Femur (tissue), 1 donor: ENCODE data around the gene ABCA13.
A peak's percentile ranks its signal among the peaks of the same experiment; 100 is the strongest.

Experiments
- DNase-seq: peaks from one replicate; pipeline ENCODE4 v3.0.0-alpha.2; 2017

The ABCA13 gene

GRCh38 chr7:48244864-48245271 lies 73.6 kb downstream of the ABCA13 start:
- peak; percentile 44 for DNase-seq

GRCh38 chr7:48245751-48246472 lies 74.7 kb downstream of the ABCA13 start:
- no peak for DNase-seq

DNA sequence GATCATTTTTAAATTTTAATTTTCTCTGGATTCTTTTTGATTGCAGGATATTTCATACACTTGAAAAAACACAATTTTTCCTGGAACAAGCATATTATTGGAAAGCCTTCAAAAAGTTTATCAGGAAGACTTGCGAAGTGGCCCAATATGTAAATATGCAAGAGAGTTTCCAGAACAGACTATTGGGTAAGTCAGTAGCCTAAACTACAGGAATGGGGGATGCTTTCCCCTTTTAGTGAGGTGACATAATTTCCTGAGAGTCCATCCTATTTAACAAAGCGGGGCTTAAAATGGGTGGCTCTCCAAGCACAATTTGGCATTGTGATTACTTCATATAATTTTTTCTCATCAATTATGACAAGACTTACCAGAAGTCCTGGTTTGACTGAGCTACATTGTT lies 77.9 kb downstream of the ABCA13 start:
- DNase-seq: no peak

GRCh38 chr7:48250441-48250951 lies 79.2 kb downstream of the ABCA13 start:
- DNase-seq: no peak

DNA sequence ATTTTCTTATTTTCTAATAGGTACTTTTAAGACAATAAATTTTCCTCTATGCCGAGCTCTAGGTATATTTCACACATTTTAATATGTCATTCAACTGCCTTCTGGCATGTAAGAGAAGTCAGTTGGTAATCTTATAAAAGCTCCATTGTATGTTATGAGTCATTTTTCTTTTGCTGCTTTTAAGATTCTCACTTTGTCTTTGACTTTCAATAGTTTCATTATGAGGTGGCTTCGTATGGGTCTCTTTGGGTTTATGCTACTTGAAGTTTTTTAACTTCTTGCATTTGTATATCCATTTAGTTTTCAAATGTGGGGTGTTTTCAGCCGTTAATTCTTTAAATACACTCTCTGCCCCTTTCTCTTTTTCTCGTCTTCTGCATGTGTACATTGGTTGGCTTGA lies 80.5 kb downstream of the ABCA13 start:
- no peak for DNase-seq

- no peak for DNase-seq
Measured at GRCh38 chr7:48252995-48253394, 81.7 kb downstream of the ABCA13 start.

DNA sequence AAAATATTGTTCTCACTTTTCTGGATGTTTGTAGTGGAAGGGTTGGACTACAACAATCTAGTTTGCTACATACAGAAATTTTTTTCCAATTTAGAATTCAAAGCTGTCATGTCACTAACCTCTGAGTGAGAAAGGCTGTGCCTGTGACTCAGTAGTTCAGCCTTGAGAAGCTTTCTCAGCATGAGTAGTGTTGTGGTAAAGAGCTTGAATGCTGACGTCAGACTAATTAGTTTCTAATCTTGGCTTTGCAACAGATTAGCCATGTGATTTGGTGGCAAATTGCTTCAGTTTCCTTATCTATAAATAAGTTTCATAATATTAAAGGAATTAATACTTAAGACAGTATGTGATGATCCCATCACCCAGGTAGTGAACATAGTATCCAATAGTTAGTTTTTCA lies 83.8 kb downstream of the ABCA13 start:
- DNase-seq: no peak

DNA sequence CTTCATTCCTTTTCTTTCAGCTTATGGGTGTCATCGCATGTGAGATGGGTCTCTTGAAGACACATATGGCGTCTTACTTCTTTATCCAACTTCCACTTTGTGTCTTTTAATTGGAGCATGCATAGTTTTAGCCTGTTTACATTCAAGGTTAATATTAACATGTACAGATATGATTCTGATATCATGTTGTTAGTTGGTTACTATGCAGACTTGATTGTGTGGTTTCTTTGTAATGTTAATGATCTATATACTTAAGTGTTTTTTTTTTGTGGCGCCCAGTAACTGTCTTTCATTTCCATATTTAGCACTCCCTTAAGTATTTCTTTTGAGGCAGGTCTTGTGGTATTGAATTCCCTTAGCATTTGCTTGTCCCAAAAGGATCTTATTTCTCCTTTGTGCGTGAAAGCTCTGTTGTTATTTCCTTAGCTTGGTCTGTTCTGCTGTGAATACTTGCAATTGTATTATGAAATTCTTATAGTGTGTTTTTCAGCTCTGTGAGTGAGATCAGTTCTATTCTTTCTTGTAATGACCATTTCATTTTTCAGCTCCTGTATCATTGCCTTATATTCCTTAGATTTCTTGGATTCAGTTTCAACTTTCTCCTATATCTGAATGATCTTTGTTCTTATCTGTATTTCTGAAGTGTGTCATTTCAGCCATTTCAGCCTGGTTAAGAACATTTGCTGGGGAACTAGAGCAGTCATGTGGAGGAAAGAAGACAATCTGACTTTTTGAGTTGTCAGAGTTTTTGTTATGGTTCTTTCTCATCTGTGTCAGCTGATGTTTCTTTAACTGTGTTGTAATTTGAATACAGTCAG lies 88.4 kb downstream of the ABCA13 start:
- DNase-seq: no peak

DNA sequence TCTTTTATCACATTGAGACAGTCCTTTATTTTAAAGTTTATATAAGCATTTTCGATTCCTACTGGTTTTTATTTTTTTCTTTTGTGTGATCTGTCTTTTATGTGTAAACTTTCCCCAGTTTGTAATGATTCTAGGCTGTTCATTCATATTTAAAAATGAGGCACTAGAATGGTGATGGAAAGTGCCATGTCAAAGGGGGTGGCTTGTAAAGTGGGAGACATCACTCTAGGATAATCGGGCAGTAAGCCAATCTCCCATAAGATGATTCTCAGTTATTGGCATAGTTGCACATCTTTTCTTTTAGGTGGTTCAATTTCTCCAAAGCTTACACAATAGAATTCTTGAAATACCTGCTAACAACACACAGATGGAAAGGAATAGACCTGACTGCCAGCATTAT lies 90.4 kb downstream of the ABCA13 start:
- DNase-seq: no peak

DNA sequence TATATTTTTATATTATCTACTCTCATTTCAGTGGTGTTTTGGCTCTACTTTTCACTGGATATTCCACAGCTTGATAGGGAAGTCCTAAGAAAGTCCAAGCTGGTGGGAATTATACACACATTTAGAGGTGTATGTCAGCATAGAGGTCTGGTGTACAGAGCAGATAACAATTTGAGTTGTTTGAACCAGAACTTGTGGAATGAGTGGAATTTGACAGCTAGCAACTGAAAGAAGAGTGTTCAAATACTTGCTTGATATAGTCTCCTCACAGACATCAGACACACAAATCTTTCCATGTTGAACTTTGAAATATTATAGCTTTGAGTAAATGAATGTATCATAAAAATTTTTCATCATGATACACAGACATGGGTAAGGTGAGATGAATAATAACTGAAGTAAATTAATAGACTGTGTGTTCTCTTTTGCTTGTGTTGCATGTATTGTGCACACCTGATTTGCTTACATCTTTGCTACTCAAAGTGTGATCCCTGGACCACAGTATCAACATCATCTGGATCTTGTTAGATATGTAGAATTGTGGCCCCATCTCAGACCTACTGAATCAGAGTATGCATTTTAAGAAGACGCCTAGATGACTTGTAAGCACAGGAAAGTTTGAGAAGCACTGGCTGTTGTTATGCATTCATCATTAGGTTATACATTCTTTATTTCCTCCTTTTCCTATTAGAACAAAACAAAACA lies 91.5 kb downstream of the ABCA13 start:
- no peak for DNase-seq

DNA sequence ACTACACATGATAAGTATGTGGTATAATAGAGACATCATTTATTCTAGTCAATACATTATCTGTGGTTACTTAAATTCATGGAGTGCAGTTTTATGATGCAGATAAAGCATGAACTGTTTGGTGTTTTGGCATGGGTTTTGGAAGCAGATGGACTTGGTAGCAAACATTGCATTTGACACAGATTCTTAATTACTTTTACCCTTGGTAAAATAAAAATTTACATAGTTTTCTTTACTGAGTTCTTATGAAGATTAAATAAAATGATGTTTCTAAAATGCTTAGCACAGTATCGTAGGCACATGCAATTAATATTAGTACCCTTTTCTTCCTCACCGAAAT lies 92.0 kb downstream of the ABCA13 start:
- no peak for DNase-seq

- no peak for DNase-seq
Measured at GRCh38 chr7:48269066-48269465, 97.8 kb downstream of the ABCA13 start.

GRCh38 chr7:48274662-48275061 lies 103.4 kb downstream of the ABCA13 start:
- DNase-seq: no peak

- DNase-seq: no peak
Measured at GRCh38 chr7:48279420-48279819, 108.2 kb downstream of the ABCA13 start.

DNA sequence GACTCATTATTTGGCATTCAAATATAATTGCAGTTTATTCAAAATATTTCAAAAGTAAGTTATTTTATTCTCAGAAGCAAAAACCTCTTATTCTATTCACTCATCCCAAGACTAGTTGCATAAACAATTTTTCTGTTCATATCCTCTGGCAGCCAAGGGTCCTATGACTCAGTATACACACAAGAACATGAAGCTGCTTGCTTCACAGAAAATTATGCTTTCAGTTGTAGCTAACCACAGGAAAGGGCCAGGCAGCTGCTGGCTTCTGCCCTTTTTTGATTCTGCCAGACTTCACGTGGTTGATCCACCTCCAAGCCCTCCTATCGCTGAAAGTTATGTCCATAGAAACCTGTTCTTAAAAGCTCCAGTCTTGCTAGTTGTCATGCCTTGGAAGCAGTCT lies 108.8 kb downstream of the ABCA13 start:
- no peak for DNase-seq

DNA sequence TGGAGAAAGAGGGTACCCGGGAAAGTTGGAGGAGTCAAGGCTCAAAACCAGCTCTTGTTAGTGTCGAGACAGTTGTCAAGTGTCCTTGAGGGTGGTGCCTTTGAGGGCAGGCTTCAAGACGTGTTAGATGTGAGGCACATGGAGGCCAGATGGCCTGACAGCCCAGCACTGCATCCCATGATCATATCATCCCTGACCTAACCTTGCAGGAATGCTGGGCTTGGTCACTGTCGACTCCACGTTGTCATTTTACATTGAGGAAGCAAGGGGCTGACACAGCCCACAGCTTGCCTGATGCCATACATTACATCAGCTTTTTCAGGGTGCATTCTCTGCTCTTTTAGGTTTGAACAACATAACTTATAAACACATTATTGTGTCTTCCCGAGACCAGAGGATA lies 114.1 kb downstream of the ABCA13 start:
- DNase-seq: no peak

DNA sequence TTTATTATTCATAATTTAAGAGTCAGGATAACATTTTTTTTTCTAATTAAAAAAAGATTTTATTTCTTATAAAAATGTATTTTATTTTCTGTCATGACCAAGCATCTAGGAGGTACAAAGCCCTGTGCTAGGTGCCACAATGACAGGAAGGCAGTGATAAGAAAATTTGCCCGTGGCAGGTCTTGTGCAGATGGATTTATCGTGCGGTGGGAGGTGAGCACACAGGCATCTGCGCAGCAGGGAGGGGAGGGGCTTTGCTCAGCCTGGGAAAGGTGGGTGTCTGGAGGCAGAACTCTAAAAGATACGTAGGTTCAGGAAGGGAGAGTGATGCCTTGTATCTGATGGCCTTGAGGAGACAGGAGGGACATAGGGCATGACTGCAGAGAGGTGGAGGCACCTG lies 115.6 kb downstream of the ABCA13 start:
- no peak for DNase-seq

DNA sequence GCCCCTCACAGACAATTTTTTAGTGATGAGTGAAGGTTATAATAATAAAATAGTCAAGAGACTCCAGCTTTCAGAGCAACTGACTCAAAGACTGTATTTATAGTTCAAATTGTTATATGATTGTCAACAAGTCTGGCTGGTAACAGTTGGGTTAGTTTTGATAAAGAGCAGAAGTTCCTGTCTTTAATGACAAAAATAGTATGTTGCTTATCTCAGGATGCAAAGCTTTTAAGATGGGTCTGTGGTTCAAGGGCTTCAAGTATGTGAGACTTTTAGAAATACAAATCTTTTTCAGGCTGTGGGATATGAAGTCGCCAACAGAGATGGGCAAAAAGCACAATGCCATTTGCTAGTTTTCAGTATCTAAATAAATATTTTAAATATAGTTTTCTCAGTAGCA lies 118.4 kb downstream of the ABCA13 start:
- no peak for DNase-seq

DNA sequence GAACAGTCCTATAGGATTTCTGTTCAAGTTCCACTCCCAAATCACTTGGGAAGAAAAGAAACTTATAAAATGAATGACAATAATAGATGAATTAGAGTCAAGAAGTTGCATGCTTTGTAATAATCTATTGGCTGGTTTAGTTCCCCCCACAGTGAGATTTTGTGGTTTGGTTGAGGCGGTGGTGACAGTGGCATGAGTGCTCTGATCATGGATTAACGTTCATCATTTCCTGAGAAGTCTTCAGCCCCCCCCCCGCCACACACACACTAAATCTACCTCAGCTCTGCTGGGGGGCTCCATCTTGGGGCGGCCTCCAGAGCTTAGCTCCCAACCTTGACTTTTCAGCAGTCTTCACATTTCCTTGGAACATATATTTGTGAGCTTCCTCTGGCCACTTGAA lies 121.7 kb downstream of the ABCA13 start:
- DNase-seq: no peak

- no peak for DNase-seq
Measured at GRCh38 chr7:48295296-48295971, 124.2 kb downstream of the ABCA13 start.

DNA sequence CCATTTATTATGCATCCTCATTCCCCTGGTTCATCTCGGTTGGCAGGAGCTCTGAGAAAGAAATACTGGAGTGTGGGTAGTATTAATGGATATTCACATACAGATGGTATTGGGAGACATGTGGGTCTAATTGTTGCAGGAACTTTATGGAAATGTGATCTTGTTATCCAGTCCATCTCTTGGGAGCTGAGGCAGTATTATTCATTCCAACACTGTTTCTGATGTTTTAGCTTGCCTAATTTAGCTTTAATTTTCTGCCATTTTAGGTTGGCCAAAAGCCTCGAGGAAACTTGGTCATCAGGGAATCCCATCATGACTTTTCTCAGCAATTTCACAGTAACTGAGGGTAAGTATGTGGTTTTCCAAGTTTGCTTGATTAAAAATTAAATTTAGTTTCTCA lies 125.7 kb downstream of the ABCA13 start:
- no peak for DNase-seq

DNA sequence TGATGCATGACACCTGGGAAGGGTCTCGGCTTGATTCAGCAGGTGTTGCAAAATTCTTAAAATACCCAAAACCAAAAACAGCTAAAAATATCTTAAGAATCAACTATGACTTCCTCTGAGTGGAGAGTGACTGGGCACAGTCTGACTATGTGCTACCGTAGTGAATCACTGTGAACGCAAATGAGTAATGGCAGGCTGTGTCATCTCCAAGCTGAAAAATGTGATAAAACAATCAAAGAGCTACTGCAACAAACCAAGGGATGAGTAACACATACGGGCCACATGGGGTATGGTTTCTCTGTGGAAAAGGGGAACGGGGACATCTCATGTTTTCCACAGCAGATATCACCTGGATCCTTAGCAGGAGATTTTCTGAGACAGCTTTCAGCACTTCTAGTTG lies 127.5 kb downstream of the ABCA13 start:
- no peak for DNase-seq

- DNase-seq: peak; percentile 70
Measured at GRCh38 chr7:48299580-48300169, 128.4 kb downstream of the ABCA13 start.
